Activated CD8-positive, alpha-beta T cell treated with anti-CD3 and anti-CD28 coated beads for 36 hours (primary cell): ENCODE measurements around the gene MAST4. TPM values are rescaled to one million over a fixed set of nuclear protein-coding genes. Genes with fewer than 3 reads are reported as not detected.

Source experiments
- ATAC-seq: fragments of 200-7000 bp; cut with Tn5 transposase; one replicate; pipeline ENCODE4 v1.10.0; 2021; ENCODE audit warnings: mild to moderate bottlenecking, moderate library complexity
- CTCF ChIA-PET: fragments of 350-600 bp; sonication (Branson Sonifier 250); formaldehyde crosslinking; loops from one replicate; lab custom pipeline; 2021; ENCODE audit warnings: antibody characterized with exemption; lab: Charles Lee
- POLR2A ChIA-PET: fragments of 350-600 bp; sonication (Branson Sonifier 250); formaldehyde crosslinking; loops from one replicate; lab custom pipeline; 2021; ENCODE audit warnings: antibody characterized with exemption; lab: Charles Lee
- DNase-seq: peaks from one replicate; pipeline ENCODE4 v3.0.0-alpha.2; 2020
- H3K27ac Mint-ChIP-seq: one replicate; pipeline ENCODE4 v1.8.0; 2021; ENCODE audit warnings: mild to moderate bottlenecking, mixed read lengths
- H3K27me3 Mint-ChIP-seq: one replicate; pipeline ENCODE4 v1.8.0; 2021; ENCODE audit warnings: mixed read lengths
- H3K36me3 Mint-ChIP-seq: one replicate; pipeline ENCODE4 v1.8.0; 2021; ENCODE audit warnings: low read depth, mixed read lengths
- H3K4me1 Mint-ChIP-seq: one replicate; pipeline ENCODE4 v1.8.0; 2021; ENCODE audit warnings: low read depth, mixed read lengths
- H3K4me3 Mint-ChIP-seq: one replicate; pipeline ENCODE4 v1.8.0; 2021; ENCODE audit warnings: mild to moderate bottlenecking, moderate library complexity, mixed read lengths
- H3K9me3 Mint-ChIP-seq: one replicate; pipeline ENCODE4 v1.8.0; 2021; ENCODE audit warnings: mixed read lengths
- CTCF ChIP-seq: fragments of 200-600 bp; IDR thresholded peaks from one replicate; pipeline ENCODE4 v1.8.0; 2022; ENCODE audit warnings: antibody characterized with exemption, mild to moderate bottlenecking
- intact Hi-C: fragments of 100-400 bp; cut with micrococcal nuclease; formaldehyde crosslinking; loops from one replicate; pipeline ENCODE4 v1.10.0; 2022
- total RNA-seq, 2 experiments: library from RNA; stranded (reverse); gene quantifications; one replicate each; pipeline ENCODE4 v1.2.3, GENCODE V29; 2021

MAST4 gene
- total RNA-seq, 2 experiments from 2014 or later: 7.6 to 10.0 TPM

GRCh38 chr5:66974256-66974655 is 378.1 kb downstream of the MAST4 start:
- ATAC-seq (no peak), DNase-seq (no peak)
- ChIA-PET CTCF (interaction anchor here (1.4 to 2.1 kb wide), 2 partner anchors 12 to 14 kb away, joined by 3 to 5 read pairs; no protein-coding TSS in a partner anchor), POLR2A (no interaction called here)
- Mint-ChIP-seq H3K27me3 (peaks cover 6% of the 10 kb centered on the region), H3K27ac (no peak overlapping the region), H3K36me3 (no peaks in the 10 kb centered on the region), H3K4me1 (no peaks in the 10 kb centered on the region), H3K4me3 (no peak overlapping the region), H3K9me3 (no peaks in the 10 kb centered on the region)
- intact Hi-C loops: no loop called here
- no peak for TF ChIP-seq CTCF

- CTCF ChIA-PET: interaction anchor here (1.1 to 4.1 kb wide), 2 partner anchors 11 to 14 kb away, joined by 4 to 32 read pairs; no protein-coding TSS in a partner anchor
- peaks cover 4% of the 10 kb centered on the region for H3K27me3 Mint-ChIP-seq
- H3K4me3 Mint-ChIP-seq: no peak overlapping the region
- H3K27ac Mint-ChIP-seq: no peak overlapping the region
- POLR2A ChIA-PET: interaction anchor here (1.4 kb wide), 1 partner anchor 9 kb away, joined by 3 read pairs; no protein-coding TSS in a partner anchor
- H3K4me1 Mint-ChIP-seq: no peaks in the 10 kb centered on the region
- H3K9me3 Mint-ChIP-seq: no peaks in the 10 kb centered on the region
- intact Hi-C loops: no loop called here
- no peak for TF ChIP-seq CTCF
- no peaks in the 10 kb centered on the region for H3K36me3 Mint-ChIP-seq
- no peak for DNase-seq
- ATAC-seq: no peak
These were observed 379.9 kb downstream of the MAST4 start for GRCh38 chr5:66976108-66976507.

- Mint-ChIP-seq H3K27me3 (peaks cover 9% of the 10 kb centered on the region), H3K4me3 (no peak overlapping the region), H3K4me1 (no peaks in the 10 kb centered on the region), H3K36me3 (no peaks in the 10 kb centered on the region), H3K9me3 (no peaks in the 10 kb centered on the region), H3K27ac (no peak overlapping the region)
- ATAC-seq: no peak
- no peak for DNase-seq
- intact Hi-C loops: no loop called here
- TF ChIP-seq CTCF: no peak
- ChIA-PET CTCF (interaction anchor here (1.5 to 4.1 kb wide), 2 partner anchors 8 to 10 kb away, joined by 4 to 32 read pairs; no protein-coding TSS in a partner anchor), POLR2A (interaction anchor here (1.1 kb wide), 2 partner anchors 8 to 342 kb away, joined by 4 read pairs; no protein-coding TSS in a partner anchor)
These were observed 383.5 kb downstream of the MAST4 start for GRCh38 chr5:66979738-66980137.

- no peak for TF ChIP-seq CTCF
- no peak overlapping the region for H3K27ac Mint-ChIP-seq
- no peak overlapping the region for H3K4me3 Mint-ChIP-seq
- H3K9me3 Mint-ChIP-seq: no peaks in the 10 kb centered on the region
- H3K4me1 Mint-ChIP-seq: no peaks in the 10 kb centered on the region
- H3K36me3 Mint-ChIP-seq: no peaks in the 10 kb centered on the region
- POLR2A ChIA-PET: interaction anchor here (0.5 kb wide), 1 partner anchor 84 kb away, joined by 3 read pairs; no protein-coding TSS in a partner anchor
- CTCF ChIA-PET: no interaction called here
- ATAC-seq (no peak), DNase-seq (no peak)
- H3K27me3 Mint-ChIP-seq: peaks cover 9% of the 10 kb centered on the region
- intact Hi-C loops: no loop called here
These were observed 385.3 kb downstream of the MAST4 start for GRCh38 chr5:66981266-66982055.

GRCh38 chr5:66982056-66982387 is 385.8 kb downstream of the MAST4 start:
- no peak for DNase-seq
- ChIA-PET POLR2A (interaction anchor here (0.5 to 1.1 kb wide), 2 partner anchors 34 to 85 kb away, joined by 3 to 4 read pairs; no protein-coding TSS in a partner anchor), CTCF (interaction anchor here (1.4 kb wide), 1 partner anchor 163 kb away, joined by 3 read pairs; no protein-coding TSS in a partner anchor)
- H3K4me3 Mint-ChIP-seq: no peak overlapping the region
- ATAC-seq: no peak
- no peak overlapping the region for H3K27ac Mint-ChIP-seq
- intact Hi-C loops: no loop called here
- H3K9me3 Mint-ChIP-seq: no peaks in the 10 kb centered on the region
- no peaks in the 10 kb centered on the region for H3K4me1 Mint-ChIP-seq
- H3K36me3 Mint-ChIP-seq: no peaks in the 10 kb centered on the region
- peaks cover 9% of the 10 kb centered on the region for H3K27me3 Mint-ChIP-seq
- TF ChIP-seq CTCF: no peak
